HCT116 (cell line): ENCODE measurements around the gene MATR3.

Experiments used
- CBX3 ChIP-seq: IDR thresholded peaks from 2 replicates; pipeline ENCODE4 v1.6.1; 2012; ENCODE audit warnings: low read depth
- CEBPB ChIP-seq: IDR thresholded peaks from 2 replicates; pipeline ENCODE4 v1.6.1; 2012; ENCODE audit warnings: low read depth
- ELF1 ChIP-seq: IDR thresholded peaks from 2 replicates; pipeline ENCODE4 v1.6.1; 2012; ENCODE audit warnings: low read depth, borderline replicate concordance
- EZH2 ChIP-seq: fragments of 200-600 bp; sonication (generic); IDR thresholded peaks from 2 replicates; pipeline ENCODE4 v1.6.1; 2017; ENCODE audit warnings: antibody characterized with exemption, mixed run types
- EZH2phosphoT487 ChIP-seq: fragments of 200-600 bp; IDR thresholded peaks from 2 replicates; pipeline ENCODE4 v1.6.1; 2018; ENCODE audit warnings: antibody characterized with exemption, borderline replicate concordance
- JUND ChIP-seq: IDR thresholded peaks from 2 replicates; pipeline ENCODE4 v1.6.1; 2012
- POLR2A ChIP-seq: IDR thresholded peaks from 2 replicates; pipeline ENCODE4 v1.7.0; 2011; ENCODE audit warnings: borderline replicate concordance; ENCODE audit not compliant: insufficient read depth, insufficient read length; ENCODE audit errors: extremely low read depth
- SRF ChIP-seq: IDR thresholded peaks from 2 replicates; pipeline ENCODE4 v1.6.1; 2012; ENCODE audit warnings: low read depth
- ZFX ChIP-seq: fragments of 450-650 bp; IDR thresholded peaks from 2 replicates; pipeline ENCODE4 v1.6.1; 2017
- ZNF274 ChIP-seq: fragments of 200-500 bp; sonication (Bioruptor generic); IDR thresholded peaks from 2 replicates; pipeline ENCODE4 v1.6.1; 2014; ENCODE audit warnings: mild to moderate bottlenecking, low read depth, low read length, inconsistent platforms
- TF ChIP-seq, protein P1 (sequence below), 3 experiments: fragments of 200-600 bp in 1 of 3; sonication (generic) in 1 of 3; IDR thresholded peaks in 2 of 3; conservative IDR thresholded peaks in 1 of 3; 2 replicates each; pipeline ENCODE4 v1.5.1; 2012 to 2017; ENCODE audit warnings: low read depth in 2 of 3, low read length in 2 of 3, antibody characterized with exemption in 1 of 3, borderline replicate concordance in 1 of 3, control low read depth in 1 of 3, mild to moderate bottlenecking in 1 of 3, mixed read lengths in 1 of 3, mixed run types in 1 of 3, moderate library complexity in 1 of 3; ENCODE audit not compliant: insufficient read depth in 1 of 3
- TF ChIP-seq, protein P2 (sequence below): IDR thresholded peaks from 2 replicates; pipeline ENCODE4 v1.6.1; 2012
- TF ChIP-seq, protein P3 (sequence below): IDR thresholded peaks from 2 replicates; pipeline ENCODE4 v1.6.1; 2012; ENCODE audit warnings: low read depth

DNA sequence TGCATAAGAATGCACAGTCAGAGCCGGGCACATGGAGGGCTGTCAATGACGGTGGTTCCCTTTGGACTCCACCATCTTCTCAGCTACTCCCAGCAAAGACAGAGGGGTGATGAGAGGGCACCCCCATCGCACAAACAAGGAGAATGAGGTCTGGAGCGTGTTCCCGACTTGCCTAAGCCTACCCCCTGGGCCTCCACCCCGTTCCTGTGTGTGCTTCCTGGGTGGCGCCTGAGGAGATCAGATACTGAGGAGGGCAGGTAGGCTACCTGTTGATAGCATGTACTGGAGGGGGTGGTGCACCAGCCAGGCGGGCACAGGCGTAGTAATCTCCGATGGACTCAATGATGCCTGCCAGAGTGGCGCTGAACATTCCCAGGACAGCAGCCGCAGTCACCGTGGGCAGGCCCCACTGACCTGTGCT is 85.4 kb downstream of the MATR3 start:
- TF ChIP-seq, protein P1, sequence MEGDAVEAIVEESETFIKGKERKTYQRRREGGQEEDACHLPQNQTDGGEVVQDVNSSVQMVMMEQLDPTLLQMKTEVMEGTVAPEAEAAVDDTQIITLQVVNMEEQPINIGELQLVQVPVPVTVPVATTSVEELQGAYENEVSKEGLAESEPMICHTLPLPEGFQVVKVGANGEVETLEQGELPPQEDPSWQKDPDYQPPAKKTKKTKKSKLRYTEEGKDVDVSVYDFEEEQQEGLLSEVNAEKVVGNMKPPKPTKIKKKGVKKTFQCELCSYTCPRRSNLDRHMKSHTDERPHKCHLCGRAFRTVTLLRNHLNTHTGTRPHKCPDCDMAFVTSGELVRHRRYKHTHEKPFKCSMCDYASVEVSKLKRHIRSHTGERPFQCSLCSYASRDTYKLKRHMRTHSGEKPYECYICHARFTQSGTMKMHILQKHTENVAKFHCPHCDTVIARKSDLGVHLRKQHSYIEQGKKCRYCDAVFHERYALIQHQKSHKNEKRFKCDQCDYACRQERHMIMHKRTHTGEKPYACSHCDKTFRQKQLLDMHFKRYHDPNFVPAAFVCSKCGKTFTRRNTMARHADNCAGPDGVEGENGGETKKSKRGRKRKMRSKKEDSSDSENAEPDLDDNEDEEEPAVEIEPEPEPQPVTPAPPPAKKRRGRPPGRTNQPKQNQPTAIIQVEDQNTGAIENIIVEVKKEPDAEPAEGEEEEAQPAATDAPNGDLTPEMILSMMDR (IDR thresholded peaks at IDR 0.05 in 2 of 3, conservative IDR thresholded peaks at IDR 0.05 in 1 of 3; ENCODE audit: borderline replicate concordance in 1 of 3, insufficient read depth in 1 of 3, low read depth in 2 of 3, low read length in 2 of 3), result no peak
- no peak for TF ChIP-seq POLR2A
- TF ChIP-seq ELF1, result no peak
- TF ChIP-seq SRF, result no peak
- no peak for TF ChIP-seq ZNF274
- TF ChIP-seq JUND, result no peak
- no peak for TF ChIP-seq EZH2
- TF ChIP-seq, protein P2, sequence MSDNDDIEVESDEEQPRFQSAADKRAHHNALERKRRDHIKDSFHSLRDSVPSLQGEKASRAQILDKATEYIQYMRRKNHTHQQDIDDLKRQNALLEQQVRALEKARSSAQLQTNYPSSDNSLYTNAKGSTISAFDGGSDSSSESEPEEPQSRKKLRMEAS, result no peak
- no peak for TF ChIP-seq CBX3
- no peak for TF ChIP-seq EZH2phosphoT487
- TF ChIP-seq, protein P3, sequence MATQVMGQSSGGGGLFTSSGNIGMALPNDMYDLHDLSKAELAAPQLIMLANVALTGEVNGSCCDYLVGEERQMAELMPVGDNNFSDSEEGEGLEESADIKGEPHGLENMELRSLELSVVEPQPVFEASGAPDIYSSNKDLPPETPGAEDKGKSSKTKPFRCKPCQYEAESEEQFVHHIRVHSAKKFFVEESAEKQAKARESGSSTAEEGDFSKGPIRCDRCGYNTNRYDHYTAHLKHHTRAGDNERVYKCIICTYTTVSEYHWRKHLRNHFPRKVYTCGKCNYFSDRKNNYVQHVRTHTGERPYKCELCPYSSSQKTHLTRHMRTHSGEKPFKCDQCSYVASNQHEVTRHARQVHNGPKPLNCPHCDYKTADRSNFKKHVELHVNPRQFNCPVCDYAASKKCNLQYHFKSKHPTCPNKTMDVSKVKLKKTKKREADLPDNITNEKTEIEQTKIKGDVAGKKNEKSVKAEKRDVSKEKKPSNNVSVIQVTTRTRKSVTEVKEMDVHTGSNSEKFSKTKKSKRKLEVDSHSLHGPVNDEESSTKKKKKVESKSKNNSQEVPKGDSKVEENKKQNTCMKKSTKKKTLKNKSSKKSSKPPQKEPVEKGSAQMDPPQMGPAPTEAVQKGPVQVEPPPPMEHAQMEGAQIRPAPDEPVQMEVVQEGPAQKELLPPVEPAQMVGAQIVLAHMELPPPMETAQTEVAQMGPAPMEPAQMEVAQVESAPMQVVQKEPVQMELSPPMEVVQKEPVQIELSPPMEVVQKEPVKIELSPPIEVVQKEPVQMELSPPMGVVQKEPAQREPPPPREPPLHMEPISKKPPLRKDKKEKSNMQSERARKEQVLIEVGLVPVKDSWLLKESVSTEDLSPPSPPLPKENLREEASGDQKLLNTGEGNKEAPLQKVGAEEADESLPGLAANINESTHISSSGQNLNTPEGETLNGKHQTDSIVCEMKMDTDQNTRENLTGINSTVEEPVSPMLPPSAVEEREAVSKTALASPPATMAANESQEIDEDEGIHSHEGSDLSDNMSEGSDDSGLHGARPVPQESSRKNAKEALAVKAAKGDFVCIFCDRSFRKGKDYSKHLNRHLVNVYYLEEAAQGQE, result no peak
- no peak for TF ChIP-seq CEBPB
- TF ChIP-seq ZFX, result no peak
